H9 (cell line): ENCODE results near the gene ERAP2. TPM values are rescaled to one million over a fixed set of nuclear protein-coding genes. Genes with fewer than 3 reads are reported as not detected.

Source experiments
- DNase-seq: peaks from one replicate; pipeline ENCODE4 v3.0.0-alpha.2; 2017
- H2AFZ ChIP-seq: one replicate; pipeline ENCODE4 v1.6.1; 2013; ENCODE audit warnings: mild to moderate bottlenecking, low read length, control low read depth, moderate library complexity
- H2AK5ac ChIP-seq: 2 replicates; pipeline ENCODE4 v1.6.1; 2013; ENCODE audit warnings: low read length, control low read depth, mixed read lengths; ENCODE audit not compliant: insufficient read length
- H2BK120ac ChIP-seq: one replicate; pipeline ENCODE4 v1.6.1; 2013; ENCODE audit warnings: low read depth, mild to moderate bottlenecking, low read length, control low read depth, inconsistent platforms; ENCODE audit not compliant: poor library complexity, severe bottlenecking
- H2BK12ac ChIP-seq: 2 replicates; pipeline ENCODE4 v1.6.1; 2013; ENCODE audit warnings: low read length, control low read depth, mixed read lengths, low read depth; ENCODE audit not compliant: insufficient read length
- H2BK15ac ChIP-seq: 2 replicates; pipeline ENCODE4 v1.6.1; 2013; ENCODE audit warnings: low read depth, low read length, control low read depth
- H2BK20ac ChIP-seq: one replicate; pipeline ENCODE4 v1.6.1; 2013; ENCODE audit warnings: low read depth, mild to moderate bottlenecking, low read length, control low read depth, inconsistent platforms; ENCODE audit not compliant: poor library complexity, severe bottlenecking
- H2BK5ac ChIP-seq: 2 replicates; pipeline ENCODE4 v1.6.1; 2013; ENCODE audit warnings: low read length, control low read depth, mixed read lengths; ENCODE audit not compliant: insufficient read length
- H3K14ac ChIP-seq: 2 replicates; pipeline ENCODE4 v1.6.1; 2013; ENCODE audit warnings: low read length, control low read depth; ENCODE audit not compliant: insufficient read depth
- H3K18ac ChIP-seq: 2 replicates; pipeline ENCODE4 v1.6.1; 2013; ENCODE audit warnings: low read depth, mild to moderate bottlenecking, mixed read lengths, low read length, control low read depth; ENCODE audit not compliant: insufficient read length
- H3K23ac ChIP-seq: 2 replicates; pipeline ENCODE4 v1.6.1; 2013; ENCODE audit warnings: low read length, control low read depth, mixed read lengths, low read depth; ENCODE audit not compliant: insufficient read length
- H3K23me2 ChIP-seq: 2 replicates; pipeline ENCODE4 v1.6.1; 2013; ENCODE audit warnings: low read depth, mild to moderate bottlenecking, mixed read lengths, low read length, control low read depth; ENCODE audit not compliant: insufficient read length, poor library complexity, severe bottlenecking
- H3K27ac ChIP-seq: 2 replicates; pipeline ENCODE4 v1.5.1; 2013; ENCODE audit warnings: low read length, control low read depth, mixed read lengths, low read depth; ENCODE audit not compliant: insufficient read length
- H3K27me3 ChIP-seq: 2 replicates; pipeline ENCODE4 v1.6.1; 2013; ENCODE audit warnings: low read length, control low read depth, inconsistent platforms; ENCODE audit not compliant: insufficient read depth
- H3K4ac ChIP-seq: 2 replicates; pipeline ENCODE4 v1.6.1; 2013; ENCODE audit warnings: low read depth, mild to moderate bottlenecking, control low read depth, inconsistent platforms, low read length, moderate library complexity
- H3K4me1 ChIP-seq: 2 replicates; pipeline ENCODE4 v1.6.1; 2013; ENCODE audit warnings: low read length, control low read depth, inconsistent platforms; ENCODE audit not compliant: insufficient read depth
- H3K4me2 ChIP-seq: 2 replicates; pipeline ENCODE4 v1.6.1; 2013; ENCODE audit warnings: low read length, control low read depth, mixed read lengths; ENCODE audit not compliant: insufficient read length, insufficient read depth
- H3K56ac ChIP-seq: 2 replicates; pipeline ENCODE4 v1.6.1; 2013; ENCODE audit warnings: low read depth, mild to moderate bottlenecking, mixed read lengths, low read length, control low read depth; ENCODE audit not compliant: insufficient read length
- H3K79me1 ChIP-seq: 2 replicates; pipeline ENCODE4 v1.6.1; 2013; ENCODE audit warnings: low read depth, mild to moderate bottlenecking, moderate library complexity, low read length, control low read depth, inconsistent platforms; ENCODE audit not compliant: insufficient read depth, poor library complexity, severe bottlenecking
- H3K79me2 ChIP-seq: 2 replicates; pipeline ENCODE4 v1.6.1; 2013; ENCODE audit warnings: low read length, control low read depth, inconsistent platforms; ENCODE audit not compliant: insufficient read depth
- H3K9ac ChIP-seq: 2 replicates; pipeline ENCODE4 v1.6.1; 2013; ENCODE audit warnings: low read length, control low read depth, mixed read lengths; ENCODE audit not compliant: insufficient read length; ENCODE audit errors: extremely low read depth
- H3K9me3 ChIP-seq: one replicate; pipeline ENCODE4 v1.6.1; 2013; ENCODE audit warnings: low read depth, low read length, inconsistent platforms; ENCODE audit not compliant: control insufficient read depth
- H3T11ph ChIP-seq: one replicate; pipeline ENCODE4 v1.6.1; 2013; ENCODE audit warnings: mild to moderate bottlenecking, low read length, control low read depth, inconsistent platforms
- H4K20me1 ChIP-seq: one replicate; pipeline ENCODE4 v1.6.1; 2013; ENCODE audit not compliant: control insufficient read depth, insufficient read length, insufficient read depth
- H4K5ac ChIP-seq: 2 replicates; pipeline ENCODE4 v1.6.1; 2013; ENCODE audit warnings: low read depth, mild to moderate bottlenecking, mixed read lengths, low read length, control low read depth; ENCODE audit not compliant: insufficient read length
- H4K8ac ChIP-seq: replicated peaks from 2 replicates; pipeline ENCODE4 v1.6.1; 2013; ENCODE audit warnings: low read length, control low read depth, mixed read lengths, low read depth; ENCODE audit not compliant: insufficient read length
- H4K91ac ChIP-seq: 2 replicates; pipeline ENCODE4 v1.6.1; 2013; ENCODE audit warnings: low read depth, mild to moderate bottlenecking, moderate library complexity, mixed read lengths, low read length, control low read depth; ENCODE audit not compliant: insufficient read length
- H3K27ac Mint-ChIP-seq, 3 experiments: 2 replicates in 2 of 3; 3 replicates in 1 of 3; pipeline ENCODE4 v1.8.0; 2020 to 2021; ENCODE audit warnings: mixed read lengths in 3 of 3, mild to moderate bottlenecking in 1 of 3, moderate library complexity in 1 of 3
- H3K27me3 Mint-ChIP-seq: 2 replicates; pipeline ENCODE4 v1.8.0; 2021; ENCODE audit warnings: low read depth, mild to moderate bottlenecking, moderate library complexity, mixed read lengths
- H3K36me3 Mint-ChIP-seq, 3 experiments: 2 replicates in 2 of 3; 3 replicates in 1 of 3; pipeline ENCODE4 v1.8.0; 2020 to 2021; ENCODE audit warnings: low read depth in 3 of 3, mixed read lengths in 3 of 3; ENCODE audit not compliant: insufficient read depth in 1 of 3
- H3K4me1 Mint-ChIP-seq, 2 experiments: 2 replicates each; pipeline ENCODE4 v1.8.0; 2020; ENCODE audit warnings: mixed read lengths in 2 of 2
- H3K4me3 Mint-ChIP-seq, 2 experiments: 2 replicates in 1 of 2; 3 replicates in 1 of 2; pipeline ENCODE4 v1.8.0; 2020 to 2021; ENCODE audit warnings: mild to moderate bottlenecking in 2 of 2, mixed read lengths in 2 of 2, moderate library complexity in 1 of 2
- H3K9me3 Mint-ChIP-seq, 2 experiments: 2 replicates in 1 of 2; 3 replicates in 1 of 2; pipeline ENCODE4 v1.8.0; 2020; ENCODE audit warnings: mild to moderate bottlenecking in 2 of 2, mixed read lengths in 2 of 2, moderate library complexity in 1 of 2
- WGBS: extraction: QIAGEN DNeasy Blood & Tissue Kit; methylation state at CpG from one replicate; pipeline ENCODE4 v1.1.7; 2013; ENCODE audit warnings: missing lambda C conversion rate, low lambda C conversion rate, mixed read lengths; ENCODE audit not compliant: insufficient read length; ENCODE audit errors: extremely low coverage; 5-methylcytosine and 5-hydroxymethylcytosine counted together
- total RNA-seq: library from RNA; stranded (reverse); gene quantifications from 2 replicates; pipeline ENCODE4 v1.2.1, GENCODE V29; 2021
- TF ChIP-seq, protein P1 (sequence below): fragments of 200-600 bp; sonication (generic); conservative IDR thresholded peaks from 3 replicates; pipeline ENCODE4 v1.8.0; 2021; ENCODE audit warnings: antibody characterized with exemption, mild to moderate bottlenecking

Gene ERAP2
- total RNA-seq, 1 experiment from 2014 or later, result 0.09 TPM

DNA sequence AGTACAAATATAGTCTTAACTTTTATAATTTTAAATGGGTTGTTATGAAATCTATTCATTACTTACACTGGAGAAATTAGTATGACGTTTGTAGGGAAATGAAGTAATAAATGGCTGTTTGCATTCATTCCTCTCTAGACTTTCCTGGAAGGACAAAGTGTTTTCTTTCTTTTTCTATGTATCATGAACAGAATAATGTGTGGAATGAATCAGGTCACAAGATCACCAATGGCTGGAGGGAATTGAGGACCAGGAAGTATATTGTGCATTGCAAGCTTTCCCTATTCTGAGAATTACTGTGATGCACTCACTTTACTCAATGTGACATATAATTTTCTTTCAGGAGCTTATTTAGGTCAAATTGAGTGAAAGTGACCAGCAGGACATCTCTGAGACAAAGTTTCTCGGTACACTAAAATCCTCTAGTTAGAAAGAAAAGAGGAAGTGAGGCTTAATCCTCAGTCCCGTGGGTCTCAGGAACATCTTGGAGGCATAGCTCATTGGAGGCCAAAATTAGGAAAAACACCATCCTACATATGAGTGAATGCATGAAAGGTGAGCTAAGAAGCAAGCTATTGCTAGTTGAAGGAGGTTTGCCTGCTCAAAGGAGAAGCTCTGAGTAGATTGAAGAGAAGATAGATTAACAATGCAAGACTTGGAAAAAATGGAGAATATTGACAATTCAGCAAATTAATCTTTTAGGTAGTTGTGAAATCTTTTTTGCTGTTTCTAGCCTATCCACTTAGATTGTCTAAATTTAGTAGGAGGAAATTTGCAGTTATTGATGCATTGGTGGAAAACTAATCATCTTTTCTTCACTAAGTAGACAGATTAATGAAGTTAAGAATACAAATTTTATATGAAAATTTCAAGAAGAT, 28.0 kb downstream of the ERAP2 start:
- Histone ChIP-seq H2BK120ac (no peak overlapping the region), H2BK20ac (no peak overlapping the region), H2BK5ac (no peak overlapping the region), H4K20me1 (no peaks in the 10 kb centered on the region), H3K9ac (no peak overlapping the region), H3K14ac (no peak overlapping the region), H2AK5ac (no peak overlapping the region), H3K18ac (no peak overlapping the region), H3K23ac (no peak overlapping the region), H4K8ac (no peak overlapping the region), H3K27ac (no peak overlapping the region), H4K91ac (no peak overlapping the region), H2BK15ac (no peak overlapping the region), H3K27me3 (no peaks in the 10 kb centered on the region), H2BK12ac (no peak overlapping the region), H3K4me2 (no peak overlapping the region), H4K5ac (no peak overlapping the region), H3K23me2 (no peaks in the 10 kb centered on the region), H3K4me1 (no peaks in the 10 kb centered on the region), H3T11ph (no peak overlapping the region), H3K4ac (no peak overlapping the region), H2AFZ (no peak overlapping the region), H3K79me2 (no peaks in the 10 kb centered on the region), H3K56ac (no peak overlapping the region), H3K9me3 (no peaks in the 10 kb centered on the region), H3K79me1 (no peaks in the 10 kb centered on the region)
- Mint-ChIP-seq H3K4me1 (no peaks in the 10 kb centered on the region), H3K27me3 (no peaks in the 10 kb centered on the region), H3K36me3 (no peaks in the 10 kb centered on the region), H3K4me3 (no peak overlapping the region), H3K9me3 (no peaks in the 10 kb centered on the region), H3K27ac (no peak overlapping the region)
- TF ChIP-seq, protein P1, sequence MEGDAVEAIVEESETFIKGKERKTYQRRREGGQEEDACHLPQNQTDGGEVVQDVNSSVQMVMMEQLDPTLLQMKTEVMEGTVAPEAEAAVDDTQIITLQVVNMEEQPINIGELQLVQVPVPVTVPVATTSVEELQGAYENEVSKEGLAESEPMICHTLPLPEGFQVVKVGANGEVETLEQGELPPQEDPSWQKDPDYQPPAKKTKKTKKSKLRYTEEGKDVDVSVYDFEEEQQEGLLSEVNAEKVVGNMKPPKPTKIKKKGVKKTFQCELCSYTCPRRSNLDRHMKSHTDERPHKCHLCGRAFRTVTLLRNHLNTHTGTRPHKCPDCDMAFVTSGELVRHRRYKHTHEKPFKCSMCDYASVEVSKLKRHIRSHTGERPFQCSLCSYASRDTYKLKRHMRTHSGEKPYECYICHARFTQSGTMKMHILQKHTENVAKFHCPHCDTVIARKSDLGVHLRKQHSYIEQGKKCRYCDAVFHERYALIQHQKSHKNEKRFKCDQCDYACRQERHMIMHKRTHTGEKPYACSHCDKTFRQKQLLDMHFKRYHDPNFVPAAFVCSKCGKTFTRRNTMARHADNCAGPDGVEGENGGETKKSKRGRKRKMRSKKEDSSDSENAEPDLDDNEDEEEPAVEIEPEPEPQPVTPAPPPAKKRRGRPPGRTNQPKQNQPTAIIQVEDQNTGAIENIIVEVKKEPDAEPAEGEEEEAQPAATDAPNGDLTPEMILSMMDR, result no peak
- no peak for DNase-seq
- no CpG with 5 or more reads among the region's 3 CpGs for WGBS
